ENCODE results near the gene PRICKLE2.

PRICKLE2 gene

DNA sequence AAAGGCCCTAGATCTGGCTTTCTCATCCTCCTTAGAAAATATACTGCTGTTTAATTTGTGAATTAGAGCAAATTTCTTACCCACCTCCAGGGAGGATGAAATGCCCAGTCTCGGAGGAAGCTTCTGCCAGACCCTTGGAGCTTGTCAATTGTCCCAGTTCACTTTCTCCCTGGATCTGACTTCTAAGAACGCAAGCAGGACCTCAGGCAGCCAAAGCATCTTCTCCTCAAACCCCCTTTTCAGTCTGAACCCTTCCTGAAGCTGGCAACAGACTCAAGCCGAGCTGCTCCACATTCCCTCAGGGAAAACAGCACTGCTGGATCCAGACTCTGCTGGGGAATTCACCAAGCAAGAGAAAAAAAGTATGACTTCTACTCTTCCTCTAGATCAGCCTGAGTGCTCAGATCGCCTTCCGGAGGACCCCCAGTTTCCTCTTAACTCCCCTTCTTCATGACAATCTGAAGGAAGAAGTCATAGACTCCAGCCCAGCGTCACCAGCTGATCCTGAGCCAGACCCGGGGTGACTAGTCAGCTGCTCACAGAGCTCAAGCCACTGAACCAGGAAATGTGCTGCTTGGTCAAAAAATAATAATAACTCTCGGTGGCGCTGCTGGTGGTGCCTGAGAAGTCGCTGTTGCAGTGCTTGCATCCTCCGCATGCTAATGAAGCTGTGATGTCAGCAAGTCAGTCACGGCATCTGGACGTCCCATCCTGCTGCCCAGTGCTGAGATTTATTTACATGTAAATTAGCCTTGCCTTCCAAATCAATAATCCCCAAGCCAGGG, at the start of gene PRICKLE2:
Gene PRICKLE2 (minus strand): TSS at position 641 of the 785 bp plus-strand sequence. CDS start 26,539 bp downstream, outside the sequence.
- no peak for DNase-seq (ENCODE audit: low read depth in 2 of 3, low spot score in 1 of 3)

DNA sequence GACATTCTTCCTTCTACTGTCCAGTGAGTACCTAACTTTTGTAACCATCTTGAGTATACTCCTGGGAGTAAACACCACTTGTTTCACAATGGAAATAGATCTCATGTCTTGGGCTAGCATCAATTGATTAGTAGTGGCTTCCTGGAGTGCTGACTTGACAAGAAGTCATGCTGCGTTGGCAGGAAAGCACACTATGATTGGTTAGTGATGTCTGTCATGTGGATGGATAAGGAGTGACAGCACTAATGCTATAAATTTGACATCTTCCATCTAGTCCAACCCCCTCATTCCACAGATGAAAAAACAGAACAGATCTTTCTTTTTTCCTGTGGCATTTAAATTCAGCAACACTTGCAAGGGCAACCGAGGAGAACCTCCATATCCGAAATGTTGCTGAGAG, 47.6 kb upstream of the PRICKLE2 start:
- DNase-seq (ENCODE audit: low read depth in 2 of 3, low spot score in 1 of 3), result no peak

DNA sequence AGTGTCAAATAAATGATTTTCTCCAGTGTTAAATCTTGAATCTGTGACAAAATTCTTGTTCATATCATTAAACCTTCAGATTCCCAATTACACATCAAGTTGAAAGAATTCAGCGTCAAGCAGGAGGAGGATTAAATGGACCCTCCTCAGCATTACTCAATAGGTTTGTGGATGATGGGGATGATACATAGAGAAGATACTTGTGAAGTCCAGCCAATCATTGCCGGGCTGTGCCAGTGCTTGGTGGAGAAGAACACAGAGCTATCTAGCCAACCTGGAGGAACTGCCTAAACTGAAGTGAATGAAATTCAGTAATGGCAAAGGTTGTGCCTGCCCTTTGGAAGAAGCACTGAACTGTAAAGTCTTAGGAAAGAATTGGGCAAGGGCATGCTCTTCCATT, 47.0 kb upstream of the PRICKLE2 start:
- no peak for DNase-seq (ENCODE audit: low read depth in 2 of 3, low spot score in 1 of 3)

- DNase-seq (ENCODE audit: low read depth in 2 of 3, low spot score in 1 of 3), result no peak
Measured at GRCh38 chr3:64271631-64272030, 46.4 kb upstream of the PRICKLE2 start.

DNA sequence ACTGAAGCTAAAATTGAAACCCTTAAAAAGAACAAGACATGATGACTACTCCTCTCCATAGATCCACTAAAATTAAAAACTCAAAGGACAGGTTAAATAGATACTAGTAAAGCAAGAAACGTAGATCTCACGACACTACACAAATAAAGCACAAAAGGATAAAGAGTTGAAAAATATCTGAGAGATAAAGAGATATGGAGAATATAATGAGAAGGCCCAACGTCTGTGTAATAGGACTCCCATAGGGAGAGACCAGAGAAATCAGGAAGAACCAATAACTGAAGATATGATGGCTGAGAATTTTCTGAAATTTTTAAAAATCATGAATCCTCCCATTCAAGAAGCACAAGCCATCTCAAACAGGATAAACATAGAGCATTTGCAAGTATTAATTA, 45.6 kb upstream of the PRICKLE2 start:
- DNase-seq (ENCODE audit: low read depth in 2 of 3, low spot score in 1 of 3), result no peak

DNA sequence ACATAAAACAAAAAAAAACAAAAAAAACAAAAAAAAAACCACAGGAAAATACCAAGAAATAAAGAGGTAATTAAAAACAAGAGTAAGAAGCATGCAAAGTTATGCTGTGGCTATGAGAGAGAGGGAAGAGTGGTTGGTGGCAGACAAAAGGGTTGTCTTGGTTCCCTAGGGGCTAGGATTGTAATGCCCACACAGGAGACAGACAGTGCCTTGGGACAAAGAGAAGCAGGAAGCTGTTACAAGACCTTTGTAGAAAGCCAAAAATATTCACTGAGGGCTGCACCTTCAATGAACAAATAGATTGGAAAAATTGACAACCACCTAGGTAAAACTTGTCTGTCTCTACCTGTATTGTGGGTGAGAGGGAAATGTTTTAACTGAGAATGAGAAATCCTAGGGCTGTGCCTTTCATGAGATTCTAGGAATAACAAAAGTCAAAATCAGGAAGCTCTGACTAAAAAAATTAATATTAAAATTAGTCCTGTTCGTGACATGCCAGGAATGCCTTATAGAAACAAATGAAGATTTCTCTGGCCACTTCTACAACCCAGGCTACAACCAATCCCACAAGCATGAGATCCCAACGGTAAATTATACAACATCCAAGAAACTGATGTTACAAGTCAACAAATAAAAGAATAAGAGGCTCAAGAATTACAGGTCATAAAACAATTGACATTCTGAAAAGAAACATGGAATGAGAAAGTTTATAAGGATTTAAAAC, 45.0 kb upstream of the PRICKLE2 start:
- no peak for DNase-seq (ENCODE audit: low read depth in 2 of 3, low spot score in 1 of 3)

GRCh38 chr3:64268926-64269325, 43.7 kb upstream of the PRICKLE2 start:
- no peak for DNase-seq (ENCODE audit: low read depth in 2 of 3, low spot score in 1 of 3)

DNA sequence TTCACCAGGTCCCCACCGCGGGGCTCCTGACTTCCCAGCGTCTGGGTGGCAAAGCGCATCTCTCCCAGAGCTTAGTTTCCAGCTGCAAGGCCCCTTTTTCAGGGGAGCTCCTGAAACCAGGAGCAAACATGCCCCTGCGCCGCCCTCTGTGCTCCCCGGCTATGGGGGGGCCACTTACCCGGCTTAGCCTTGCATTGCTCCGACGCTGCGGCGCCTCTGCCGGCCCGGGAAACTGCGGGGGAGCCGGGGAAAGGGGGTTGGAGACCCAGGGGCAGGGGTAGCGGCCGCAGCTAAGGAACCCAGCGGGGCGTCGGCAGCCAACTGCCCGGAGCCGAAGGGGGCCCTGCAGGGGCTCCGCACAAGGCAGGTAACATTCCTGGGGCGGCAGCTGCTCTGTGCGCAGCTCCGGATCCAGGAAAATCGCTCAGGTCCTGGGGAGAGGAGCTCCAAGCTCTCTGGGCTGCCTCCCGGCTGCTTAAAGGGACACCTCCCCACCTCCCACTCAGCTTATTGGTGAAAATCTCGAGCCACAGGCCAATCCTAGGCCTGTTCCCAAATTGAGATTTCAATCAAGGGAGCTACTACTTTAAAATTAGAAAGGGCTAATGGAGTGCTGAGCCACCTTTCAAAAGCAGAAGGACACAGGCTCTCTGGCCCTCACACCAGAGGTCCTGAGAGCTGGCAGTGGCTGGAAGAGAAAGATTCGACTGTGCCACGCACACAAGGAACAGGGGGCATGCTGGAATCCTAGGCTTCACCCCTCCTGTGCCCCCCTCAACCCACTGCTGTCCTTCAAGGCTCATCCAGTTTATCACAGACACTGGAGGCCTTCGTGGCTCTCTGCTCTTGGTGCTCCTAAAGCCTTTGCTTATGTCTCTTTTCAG, 42.7 kb upstream of the PRICKLE2 start:
- no peak for DNase-seq (ENCODE audit: low read depth in 2 of 3, low spot score in 1 of 3)

DNA sequence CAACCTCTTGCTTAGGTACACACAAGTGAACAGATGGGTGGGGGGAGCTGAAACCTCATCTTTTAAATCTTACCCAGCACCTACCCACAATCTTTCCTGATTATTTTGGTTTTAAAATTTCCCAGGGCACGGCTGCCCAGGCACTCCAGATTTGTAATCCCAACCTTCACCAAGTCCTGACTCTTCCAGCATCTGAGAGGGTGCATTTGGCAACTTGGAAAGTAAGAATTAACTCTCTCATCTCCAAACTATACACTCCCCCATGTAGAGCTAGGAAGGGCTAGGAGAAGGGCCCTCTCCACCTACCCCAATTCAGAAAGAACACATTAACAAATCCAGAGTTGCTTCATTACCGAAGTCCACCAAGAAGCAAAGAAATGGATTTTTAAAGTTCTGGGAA, 41.7 kb upstream of the PRICKLE2 start:
- no peak for DNase-seq (ENCODE audit: low read depth in 2 of 3, low spot score in 1 of 3)

GRCh38 chr3:64266065-64266931, 41.0 kb upstream of the PRICKLE2 start:
- DNase-seq (ENCODE audit: low read depth in 2 of 3, low spot score in 1 of 3), result no peak

DNA sequence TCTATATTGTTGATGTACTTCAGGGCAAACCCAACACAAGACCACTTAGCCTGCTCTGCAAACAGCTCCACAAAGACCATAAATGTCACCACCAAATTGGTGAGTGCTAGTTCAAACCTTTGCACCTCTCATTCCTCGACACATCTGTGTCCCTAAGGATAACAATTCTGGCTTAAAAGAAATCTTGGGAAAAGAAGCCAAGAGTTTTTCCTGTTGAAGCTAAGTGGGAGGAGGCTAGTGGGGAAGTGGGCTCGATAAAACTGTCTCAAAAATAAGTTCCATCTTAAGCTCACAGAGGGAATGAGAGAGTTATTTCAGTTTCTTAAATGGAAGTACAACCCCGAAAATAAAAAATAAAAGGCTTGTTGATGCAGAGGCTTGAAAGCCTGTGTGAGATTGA, 40.4 kb upstream of the PRICKLE2 start:
- DNase-seq (ENCODE audit: low read depth in 2 of 3, low spot score in 1 of 3), result no peak

DNA sequence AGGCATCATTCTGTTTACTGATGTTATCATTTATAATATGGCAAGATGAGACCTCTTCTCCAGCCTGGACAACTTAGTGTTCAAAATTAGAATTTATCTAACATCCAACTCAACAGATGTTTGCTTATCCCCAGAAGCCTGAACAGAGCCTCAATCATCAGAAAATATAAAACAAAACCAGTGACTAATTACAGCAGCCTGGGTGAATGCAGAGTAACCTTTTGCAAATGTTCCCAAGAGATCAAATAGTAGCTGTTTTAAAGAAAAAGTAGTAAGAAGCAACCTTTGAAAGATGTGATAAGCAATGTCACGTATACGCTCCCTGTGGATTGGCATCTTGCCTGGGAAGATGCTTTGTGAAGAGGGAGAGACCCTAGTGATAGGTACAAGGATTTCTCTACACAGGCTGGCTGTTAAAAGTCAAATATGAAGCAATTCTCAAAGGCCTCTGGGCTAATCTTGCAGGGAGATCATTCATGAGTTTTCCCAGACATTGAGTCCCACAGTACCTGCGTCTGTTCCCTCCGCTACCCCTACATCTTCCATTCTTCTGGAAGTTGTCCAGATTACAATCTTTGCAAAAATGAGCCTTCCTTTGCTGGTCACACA, 39.3 kb upstream of the PRICKLE2 start:
- DNase-seq (ENCODE audit: low read depth in 2 of 3, low spot score in 1 of 3), result no peak

GRCh38 chr3:64262574-64263114, 37.4 kb upstream of the PRICKLE2 start:
- no peak for DNase-seq (ENCODE audit: low read depth in 2 of 3, low spot score in 1 of 3)

- DNase-seq (ENCODE audit: low read depth in 2 of 3, low spot score in 1 of 3), result no peak
Measured at GRCh38 chr3:64260431-64260830, 35.2 kb upstream of the PRICKLE2 start.

GRCh38 chr3:64259636-64260035, 34.4 kb upstream of the PRICKLE2 start:
- no peak for DNase-seq (ENCODE audit: low read depth in 2 of 3, low spot score in 1 of 3)

DNA sequence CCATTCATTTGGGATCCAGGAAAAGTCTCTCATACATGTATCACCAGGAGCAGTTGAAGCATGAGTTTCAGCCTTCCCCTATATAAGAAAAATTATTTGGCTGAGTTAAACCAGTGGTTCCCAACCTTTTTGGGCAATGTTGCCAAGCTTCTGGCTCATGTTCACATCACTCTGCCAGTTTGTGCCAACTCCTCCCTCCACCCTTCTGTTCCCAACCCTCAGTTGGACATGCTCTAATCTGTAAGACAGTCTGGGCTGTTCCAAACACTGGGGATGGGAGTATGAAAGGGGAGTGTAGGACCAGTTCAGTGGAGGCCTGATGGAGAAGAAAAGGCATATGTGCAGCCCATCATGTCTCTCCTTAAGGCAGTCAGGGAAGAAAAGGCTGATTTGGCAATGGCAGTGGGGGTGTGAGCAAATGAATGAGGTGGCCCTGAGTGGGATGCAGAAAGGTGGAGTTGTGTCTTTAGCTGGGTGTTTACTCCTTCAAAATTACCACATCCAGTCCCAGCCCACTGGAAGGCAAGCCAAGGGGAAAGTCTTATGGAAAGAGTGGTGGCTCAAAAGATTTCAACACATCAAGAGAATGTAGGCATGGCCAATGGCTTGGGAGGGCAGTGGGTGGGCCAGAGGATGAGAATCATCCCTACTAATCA, 32.0 kb upstream of the PRICKLE2 start:
- no peak for DNase-seq (ENCODE audit: low read depth in 2 of 3, low spot score in 1 of 3)

DNA sequence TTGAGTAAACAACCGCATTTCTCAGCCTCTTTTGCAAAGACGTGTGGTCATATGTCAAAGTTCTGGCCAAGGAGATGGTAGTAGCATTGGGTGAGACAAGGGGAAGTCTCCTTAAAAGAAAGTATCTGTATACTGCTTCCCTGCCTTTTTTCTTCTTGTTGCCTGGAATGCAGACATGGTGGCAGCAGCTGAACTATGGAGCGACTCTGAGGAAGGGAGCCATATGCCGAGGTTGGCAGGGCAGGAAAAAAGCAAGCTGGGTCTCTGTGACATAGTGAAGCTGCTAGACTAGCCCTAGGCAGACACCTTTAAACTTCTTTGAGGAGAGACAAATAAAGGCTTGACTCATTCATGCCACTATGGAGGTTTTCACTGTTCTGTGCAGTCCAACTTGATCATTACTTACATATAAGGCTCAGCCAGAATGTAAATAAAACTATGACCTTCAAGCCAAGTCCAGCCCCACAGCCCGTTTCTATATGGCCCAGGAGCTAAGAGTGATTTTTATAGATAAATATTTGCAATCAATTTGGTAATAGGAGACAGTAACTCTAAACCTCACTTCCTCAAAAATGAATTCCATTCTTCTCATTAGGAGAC, 30.6 kb upstream of the PRICKLE2 start:
- no peak for DNase-seq (ENCODE audit: low read depth in 2 of 3, low spot score in 1 of 3)

DNA sequence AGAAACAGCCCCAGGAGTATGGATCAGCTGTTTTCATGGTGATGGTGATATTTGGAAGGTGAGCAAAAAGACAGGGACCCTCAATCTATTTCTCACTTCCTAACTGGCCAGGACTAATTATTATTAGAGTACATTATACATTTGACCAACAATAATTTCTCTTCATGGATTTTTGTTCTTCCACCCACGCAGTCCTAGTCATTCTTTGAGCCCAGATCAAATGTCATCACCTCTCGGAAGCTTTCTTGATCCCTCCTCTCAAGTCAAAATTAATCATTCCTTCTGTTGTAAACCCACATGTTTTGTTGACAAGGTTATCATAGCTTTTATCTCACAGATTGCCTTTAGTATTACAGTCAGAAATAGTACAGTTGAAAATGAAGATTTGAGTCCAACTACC, 29.2 kb upstream of the PRICKLE2 start:
- DNase-seq (ENCODE audit: low read depth in 2 of 3, low spot score in 1 of 3), result no peak

- no peak for DNase-seq (ENCODE audit: low read depth in 2 of 3, low spot score in 1 of 3)
Measured at GRCh38 chr3:64253689-64254088, 28.4 kb upstream of the PRICKLE2 start.
